Stimulated activated CD4-positive, alpha-beta T cell treated with anti-CD3 and anti-CD28 coated beads, Interleukin-4, amount 100 ng/mL, for 4 hours (primary cell): ENCODE measurements around the gene SSR2.
"Not testable (repeated sequence)": the region's sequence is repeated elsewhere in the genome, so short reads cannot be mapped to it uniquely, and the experiment has no call there.

Experiments
- DNase-seq, 2 experiments: peaks; one replicate each; pipeline ENCODE4 v3.0.0-alpha.2; 2020

Gene SSR2

GRCh38 chr1:155990005-155990739, 30.6 kb downstream of the SSR2 start:
- DNase-seq = no peak

- peak; percentile 69 to 72 for DNase-seq
Measured at GRCh38 chr1:155989242-155990004, 31.3 kb downstream of the SSR2 start.

GRCh38 chr1:155984903-155985645, 35.7 kb downstream of the SSR2 start:
- not testable (repeated sequence) for DNase-seq

GRCh38 chr1:155984341-155984740, 36.4 kb downstream of the SSR2 start:
- DNase-seq = no peak

- no peak for DNase-seq
Measured at GRCh38 chr1:155983191-155984024, 37.3 kb downstream of the SSR2 start.

GRCh38 chr1:155982106-155982505, 38.6 kb downstream of the SSR2 start:
- DNase-seq = no peak

- DNase-seq = peak in 1 of 2 experiments; percentile 44
Measured at GRCh38 chr1:155981266-155982088, 39.3 kb downstream of the SSR2 start.

GRCh38 chr1:155979597-155980343, 41.0 kb downstream of the SSR2 start:
- no peak for DNase-seq

GRCh38 chr1:155978973-155979429, 41.8 kb downstream of the SSR2 start:
- DNase-seq = no peak

GRCh38 chr1:155978325-155978972, 42.3 kb downstream of the SSR2 start, which contains the start of gene ARHGEF2:
Gene ARHGEF2 (minus strand): TSS chr1:155978547. CDS start chr1:155978427, 120 bp downstream.
- DNase-seq = peak; percentile 77 to 86

GRCh38 chr1:155977690-155978324, 42.9 kb downstream of the SSR2 start:
- DNase-seq = peak; percentile 62 to 84

- DNase-seq = peak in 1 of 2 experiments; percentile 28
Measured at GRCh38 chr1:155976913-155977689, 43.6 kb downstream of the SSR2 start.

GRCh38 chr1:155976062-155976912, 44.5 kb downstream of the SSR2 start:
- DNase-seq = peak; percentile 51 to 64

- no peak for DNase-seq
Measured at GRCh38 chr1:155975375-155976061, 45.2 kb downstream of the SSR2 start.

- no peak for DNase-seq
Measured at GRCh38 chr1:155974208-155975115, 46.3 kb downstream of the SSR2 start.

- no peak for DNase-seq
Measured at GRCh38 chr1:155973723-155974122, 47.0 kb downstream of the SSR2 start.
